ENCODE measurements around the gene CLASP1. TPM values are rescaled to one million over a fixed set of nuclear protein-coding genes. Genes with fewer than 3 reads are reported as not detected.

The CLASP1 gene
- total RNA-seq, 2 experiments from 2014 or later, result 58.0 to 58.5 TPM

GRCh38 chr2:121355488-121355887 is 293.8 kb downstream of the CLASP1 start:
- Mint-ChIP-seq H3K36me3 (ENCODE audit: low read depth) (peaks cover 88% of the 10 kb centered on the region), H3K27ac (no peak overlapping the region), H3K4me3 (no peak overlapping the region), H3K9me3 (no peaks in the 10 kb centered on the region), H3K4me1 (ENCODE audit: low read depth) (no peaks in the 10 kb centered on the region), H3K27me3 (no peaks in the 10 kb centered on the region)
- Histone ChIP-seq H3K4me3 (ENCODE audit: low read length) (no peak overlapping the region), H3K9me3 (ENCODE audit: control insufficient read depth in 1 of 2, insufficient read depth in 1 of 2, low read length in 2 of 2) (no peaks in the 10 kb centered on the region), H3K36me3 (ENCODE audit: insufficient read depth, low read length) (peaks cover 75% of the 10 kb centered on the region), H3K4me1 (ENCODE audit: insufficient read depth, low read length) (no peaks in the 10 kb centered on the region), H3K27ac (ENCODE audit: low read depth in 1 of 2, low read length in 2 of 2) (no peak overlapping the region), H3K27me3 (ENCODE audit: control insufficient read depth in 1 of 2, insufficient read depth in 2 of 2, low read length in 2 of 2) (no peaks in the 10 kb centered on the region)
- POLR2A ChIA-PET, result no interaction called here
- no peak for ATAC-seq (ENCODE audit: poor library complexity)
- CTCF ChIA-PET, result interaction anchor here (0.6 to 0.8 kb wide), 3 partner anchors 11 to 154 kb away, joined by 3 read pairs; no protein-coding TSS in a partner anchor
- TF ChIP-seq CTCF (IDR thresholded peaks at IDR 0.05), result no peak
- no peak for DNase-seq
- intact Hi-C loops (cut with DNase I, micrococcal nuclease), result no loop called here

DNA sequence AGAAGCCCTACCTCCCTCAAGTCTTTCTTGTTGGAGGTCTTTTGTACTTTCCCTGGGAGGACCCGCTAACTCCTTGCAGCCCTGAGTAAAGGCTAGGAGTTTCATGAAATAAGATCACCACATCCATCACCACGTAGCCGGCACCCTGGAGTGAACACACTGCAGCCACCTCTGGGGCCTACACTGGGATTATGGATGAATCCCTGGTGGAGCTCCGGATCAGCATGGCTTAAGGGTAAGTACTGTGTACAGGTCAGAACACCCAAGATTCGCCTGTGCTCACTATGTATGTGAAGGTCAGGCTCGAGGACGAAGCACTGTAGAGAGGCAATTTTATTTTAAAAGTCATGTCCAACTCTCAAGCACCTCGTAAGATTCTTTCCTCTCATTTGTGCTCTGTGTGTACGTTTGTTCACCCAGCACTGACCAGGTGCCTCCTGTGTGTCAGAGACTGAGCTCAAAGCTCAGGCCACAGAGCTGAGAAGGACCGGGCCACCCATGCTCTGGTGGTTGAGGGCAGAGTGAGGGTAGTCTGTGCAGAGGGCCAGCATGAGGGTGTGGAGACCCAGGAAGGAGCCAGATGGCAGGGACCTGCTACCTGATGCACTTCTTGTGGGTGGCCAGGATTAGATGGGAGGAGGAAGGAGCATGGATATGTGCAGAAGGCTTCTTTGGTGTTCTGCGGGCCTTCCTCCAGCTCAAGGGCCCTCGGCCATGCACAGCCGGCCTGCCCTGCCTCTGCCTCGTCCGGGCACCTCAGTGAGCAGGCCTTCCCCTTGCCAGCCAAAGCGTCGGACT is 297.5 kb downstream of the CLASP1 start:
- peaks cover 90% of the 10 kb centered on the region for H3K36me3 ChIP-seq (ENCODE audit: insufficient read depth, low read length)
- POLR2A ChIA-PET, result no interaction called here
- intact Hi-C loops (cut with DNase I, micrococcal nuclease), result no loop called here

DNA sequence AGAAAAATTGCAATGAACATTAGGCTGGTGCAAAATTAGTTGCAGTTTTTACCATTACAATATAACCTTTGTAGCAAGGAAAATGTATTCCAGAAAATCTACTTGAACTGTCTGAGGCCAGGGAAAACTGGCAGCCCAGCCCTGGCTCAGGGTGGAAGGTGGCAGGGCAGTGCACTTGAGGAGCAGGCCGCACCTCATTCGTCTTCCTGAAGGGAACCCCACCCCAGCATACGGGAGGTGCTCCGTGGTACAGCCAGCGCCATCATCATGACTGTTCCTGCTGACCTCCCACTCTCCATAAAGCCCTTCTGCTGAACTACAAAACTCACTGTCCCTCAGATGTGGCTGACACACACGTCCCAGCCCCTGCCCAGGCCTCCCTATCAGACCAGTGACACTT is 298.4 kb downstream of the CLASP1 start:
- TF ChIP-seq CTCF (IDR thresholded peaks at IDR 0.05), result no peak
- ChIA-PET CTCF (no interaction called here), POLR2A (no interaction called here)
- H3K4me3 Mint-ChIP-seq, result no peak overlapping the region
- DNase-seq, result no peak
- H3K27ac Mint-ChIP-seq, result no peak overlapping the region
- H3K27me3 ChIP-seq (ENCODE audit: control insufficient read depth in 1 of 2, insufficient read depth in 2 of 2, low read length in 2 of 2), result no peaks in the 10 kb centered on the region
- H3K9me3 ChIP-seq (ENCODE audit: control insufficient read depth in 1 of 2, insufficient read depth in 1 of 2, low read length in 2 of 2), result no peaks in the 10 kb centered on the region
- intact Hi-C loops (cut with DNase I, micrococcal nuclease), result no loop called here
- peaks cover 92% of the 10 kb centered on the region for H3K36me3 Mint-ChIP-seq (ENCODE audit: low read depth)
- H3K9me3 Mint-ChIP-seq, result no peaks in the 10 kb centered on the region
- H3K4me1 Mint-ChIP-seq (ENCODE audit: low read depth), result no peaks in the 10 kb centered on the region
- no peak overlapping the region for H3K4me3 ChIP-seq (ENCODE audit: low read length)
- H3K27me3 Mint-ChIP-seq, result no peaks in the 10 kb centered on the region
- no peak for ATAC-seq (ENCODE audit: poor library complexity)
- no peaks in the 10 kb centered on the region for H3K4me1 ChIP-seq (ENCODE audit: insufficient read depth, low read length)
- H3K36me3 ChIP-seq (ENCODE audit: insufficient read depth, low read length), result peaks cover 91% of the 10 kb centered on the region
- H3K27ac ChIP-seq (ENCODE audit: low read depth in 1 of 2, low read length in 2 of 2), result no peak overlapping the region

More for the DNA sequence above, 297.5 kb downstream of the CLASP1 start:
- Histone ChIP-seq H3K4me3 (ENCODE audit: low read length) (no peak overlapping the region), H3K27me3 (ENCODE audit: control insufficient read depth in 1 of 2, insufficient read depth in 2 of 2, low read length in 2 of 2) (no peaks in the 10 kb centered on the region), H3K4me1 (ENCODE audit: insufficient read depth, low read length) (no peaks in the 10 kb centered on the region), H3K27ac (ENCODE audit: low read depth in 1 of 2, low read length in 2 of 2) (no peak overlapping the region), H3K9me3 (ENCODE audit: control insufficient read depth in 1 of 2, insufficient read depth in 1 of 2, low read length in 2 of 2) (no peaks in the 10 kb centered on the region)
- H3K27me3 Mint-ChIP-seq, result no peaks in the 10 kb centered on the region
- no peak overlapping the region for H3K27ac Mint-ChIP-seq
- H3K4me3 Mint-ChIP-seq, result no peak overlapping the region
- ATAC-seq (ENCODE audit: poor library complexity) (no peak), DNase-seq (no peak)
- H3K4me1 Mint-ChIP-seq (ENCODE audit: low read depth), result no peaks in the 10 kb centered on the region
- CTCF ChIA-PET, result no interaction called here
- no peak for TF ChIP-seq CTCF (IDR thresholded peaks at IDR 0.05)
- no peaks in the 10 kb centered on the region for H3K9me3 Mint-ChIP-seq
- peaks cover 92% of the 10 kb centered on the region for H3K36me3 Mint-ChIP-seq (ENCODE audit: low read depth)

All from CD4-positive, alpha-beta T cell (primary cell).